Suprapubic skin (tissue), 4 donors: ENCODE data around the gene MAPK13. TPM values are rescaled to one million over a fixed set of nuclear protein-coding genes. Genes with fewer than 3 reads are reported as not detected.

Experiments used
- DNase-seq, 2 donors: peaks; one replicate each; pipeline ENCODE4 v3.0.0-alpha.2; 2019; ENCODE audit warnings: low spot score in 2 of 2
- H3K27ac ChIP-seq: fragments of 200-600 bp; sonication (generic); one replicate; pipeline ENCODE4 v1.5.1; 2019
- H3K27me3 ChIP-seq: fragments of 200-600 bp; sonication (generic); one replicate; pipeline ENCODE4 v1.5.1; 2019
- H3K36me3 ChIP-seq: fragments of 200-600 bp; sonication (generic); one replicate; pipeline ENCODE4 v1.5.1; 2019
- H3K4me1 ChIP-seq: fragments of 200-600 bp; sonication (generic); one replicate; pipeline ENCODE4 v1.5.1; 2019
- H3K4me3 ChIP-seq: fragments of 200-600 bp; sonication (generic); one replicate; pipeline ENCODE4 v1.5.1; 2019; ENCODE audit warnings: mild to moderate bottlenecking
- H3K9me3 ChIP-seq: fragments of 200-600 bp; sonication (generic); one replicate; pipeline ENCODE4 v1.5.1; 2019
- EP300 ChIP-seq: sonication (generic); formaldehyde crosslinking; IDR thresholded peaks from one replicate; pipeline ENCODE4 v1.6.1; 2017; ENCODE audit warnings: antibody characterized with exemption
- POLR2A ChIP-seq, 2 donors: fragments of 450-650 bp; IDR thresholded peaks; one replicate each; pipeline ENCODE4 v1.6.1; 2017; ENCODE audit warnings: antibody characterized with exemption in 2 of 2, mild to moderate bottlenecking in 2 of 2, moderate library complexity in 2 of 2
- POLR2AphosphoS5 ChIP-seq, 3 donors: sonication (generic); formaldehyde crosslinking; IDR thresholded peaks; one replicate each; pipeline ENCODE4 v1.6.1; 2017; ENCODE audit warnings: antibody characterized with exemption in 3 of 3
- WGBS: methylation state at CpG from one replicate; pipeline ENCODE4 v1.1.5; 2018; 5-methylcytosine and 5-hydroxymethylcytosine counted together
- total RNA-seq, 4 donors: library from RNA; depleted of rRNA; stranded (reverse); fragments of >200 nt; gene quantifications; one replicate each; pipeline ENCODE4 v1.1.0, GENCODE V29; 2016
- TF ChIP-seq, protein P1 (sequence below), 2 donors: fragments of 200-600 bp in 1 of 2; fragments of 450-650 bp in 1 of 2; sonication (generic) in 1 of 2; IDR thresholded peaks; one replicate each; pipeline ENCODE4 v1.5.1; 2016 to 2019; ENCODE audit warnings: antibody characterized with exemption in 2 of 2, mild to moderate bottlenecking in 1 of 2, moderate library complexity in 1 of 2

The MAPK13 gene
- total RNA-seq, 4 donors from 2014 or later: 72.5 to 109 (median 105) TPM

DNA sequence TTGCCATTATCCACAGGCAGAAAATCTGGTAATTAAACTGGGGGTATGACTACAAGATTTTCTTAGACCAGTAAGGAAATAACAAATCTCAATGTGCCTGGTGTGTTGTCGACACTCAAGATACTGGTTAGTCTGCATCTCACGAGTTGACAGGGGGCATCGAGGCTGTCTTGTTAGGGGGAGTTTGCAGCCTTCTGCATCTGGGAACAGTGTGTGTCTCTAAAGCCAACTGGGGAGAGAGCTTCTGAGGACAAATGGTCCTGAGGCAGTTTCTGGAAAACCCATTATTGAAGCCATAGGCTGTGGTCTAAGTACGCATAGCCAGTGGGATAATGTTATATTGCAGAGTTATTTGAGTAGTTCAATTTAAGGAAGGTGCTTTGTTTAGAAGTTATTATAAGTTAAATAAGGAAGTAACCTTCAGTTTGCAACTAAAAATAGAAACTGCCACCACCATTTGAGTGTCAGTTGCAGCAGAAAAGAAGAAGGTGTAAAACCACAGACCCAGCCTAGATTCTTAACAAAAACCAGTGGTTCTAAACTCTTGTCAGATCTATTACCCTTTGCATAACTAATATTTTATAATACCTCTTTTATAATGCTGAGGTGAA is 15.4 kb upstream of the MAPK13 start:
- Histone ChIP-seq H3K4me3 (no peak overlapping the region), H3K4me1 (peaks cover 17% of the 10 kb centered on the region), H3K27me3 (no peaks in the 10 kb centered on the region), H3K27ac (no peak overlapping the region), H3K9me3 (no peaks in the 10 kb centered on the region), H3K36me3 (peaks cover 22% of the 10 kb centered on the region)
- no peak for TF ChIP-seq EP300
- TF ChIP-seq POLR2AphosphoS5 (IDR thresholded peaks at IDR 0.05): no peak
- WGBS: 76% methylated on average over 4 of the region's 4 CpGs
- no peak for DNase-seq

DNA sequence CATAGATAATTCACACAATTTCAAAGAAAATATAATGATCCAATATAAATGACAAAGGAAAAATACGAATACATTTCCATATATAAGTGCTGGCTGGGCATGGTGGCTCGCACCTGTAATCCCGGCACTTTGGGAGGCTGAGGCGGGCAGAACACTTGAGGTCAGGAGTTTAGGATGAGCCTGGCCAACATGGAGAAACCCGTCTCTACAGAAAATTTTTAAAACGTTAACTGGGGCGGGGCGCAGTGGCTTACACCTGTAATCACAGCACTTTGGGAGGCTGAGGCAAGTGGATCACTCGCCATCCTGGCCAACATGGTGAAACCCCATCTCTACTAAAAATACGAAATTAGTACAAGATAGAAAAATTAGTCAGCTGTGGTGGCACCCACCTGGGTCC is 14.9 kb upstream of the MAPK13 start:
- no peaks in the 10 kb centered on the region for H3K27me3 ChIP-seq
- no peak for DNase-seq
- peaks cover 17% of the 10 kb centered on the region for H3K36me3 ChIP-seq
- 94% methylated on average over 10 of the region's 10 CpGs for WGBS
- no peak for TF ChIP-seq POLR2A (IDR thresholded peaks at IDR 0.05)
- TF ChIP-seq POLR2AphosphoS5 (IDR thresholded peaks at IDR 0.05): no peak
- no peak overlapping the region for H3K27ac ChIP-seq
- H3K4me1 ChIP-seq: peaks cover 20% of the 10 kb centered on the region
- H3K9me3 ChIP-seq: no peaks in the 10 kb centered on the region
- no peak overlapping the region for H3K4me3 ChIP-seq

DNA sequence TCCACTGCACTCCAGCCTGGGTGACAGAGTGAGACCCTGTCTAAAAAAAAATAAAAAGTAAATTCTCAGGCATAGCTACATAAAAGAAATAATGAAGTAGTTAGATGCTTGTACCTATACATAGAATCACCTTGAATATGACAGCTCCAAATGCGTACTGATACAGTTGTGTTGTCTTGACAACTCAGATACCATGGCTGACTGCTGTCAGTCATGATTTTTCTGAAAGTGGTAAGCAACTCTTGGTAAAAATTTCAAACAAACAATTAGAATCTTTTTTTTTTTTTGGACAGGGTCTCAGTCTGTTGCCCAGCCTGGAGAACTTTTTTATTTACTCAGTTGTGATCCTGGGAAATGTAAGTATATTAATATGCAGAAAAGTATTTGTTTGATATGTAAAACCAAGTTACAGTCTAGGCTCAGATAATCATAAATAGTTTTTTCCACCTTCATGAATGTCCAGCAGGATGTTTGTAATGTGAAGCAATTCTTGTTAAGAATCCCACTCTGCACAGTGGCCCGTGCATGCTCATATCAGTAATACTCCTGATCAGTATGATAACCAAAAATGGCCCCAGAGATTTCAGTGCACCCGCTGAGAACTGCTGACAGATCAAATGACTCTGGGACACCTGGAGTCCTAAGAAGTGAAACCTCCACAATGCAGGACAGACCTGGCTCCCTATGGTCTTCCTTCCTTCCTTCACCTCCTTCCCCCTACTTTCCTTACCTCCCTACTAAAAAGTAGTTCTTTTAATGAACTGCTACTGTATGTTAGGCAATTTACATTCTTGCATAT is 14.0 kb upstream of the MAPK13 start:
- Histone ChIP-seq H3K9me3 (no peaks in the 10 kb centered on the region), H3K27ac (no peak overlapping the region), H3K4me3 (no peak overlapping the region), H3K36me3 (peaks cover 8% of the 10 kb centered on the region), H3K27me3 (no peaks in the 10 kb centered on the region), H3K4me1 (peaks cover 29% of the 10 kb centered on the region)
- WGBS: 95% methylated on average over 3 of the region's 3 CpGs
- TF ChIP-seq POLR2AphosphoS5 (IDR thresholded peaks at IDR 0.05): no peak
- TF ChIP-seq POLR2A (IDR thresholded peaks at IDR 0.05): no peak
- DNase-seq: no peak

DNA sequence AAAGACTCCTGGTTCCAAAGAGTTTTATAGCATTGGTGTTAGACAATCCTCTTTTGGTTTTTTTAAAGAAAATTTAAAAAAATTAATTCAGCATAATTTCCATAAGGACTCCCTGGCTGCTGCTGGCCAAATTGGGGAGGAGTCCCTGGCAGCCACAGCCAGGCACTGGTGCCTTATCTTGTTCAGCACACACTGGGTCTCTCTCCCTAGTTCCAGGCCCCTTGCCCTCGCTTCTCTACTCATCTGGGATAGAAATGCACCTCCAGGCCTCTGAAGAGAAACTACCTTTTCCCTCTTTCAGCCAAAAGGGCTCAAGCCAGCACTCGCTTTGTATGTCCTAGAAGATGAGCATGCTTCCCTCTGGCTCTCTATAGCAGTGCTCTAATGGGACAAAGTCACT is 13.4 kb upstream of the MAPK13 start:
- TF ChIP-seq, protein P1, sequence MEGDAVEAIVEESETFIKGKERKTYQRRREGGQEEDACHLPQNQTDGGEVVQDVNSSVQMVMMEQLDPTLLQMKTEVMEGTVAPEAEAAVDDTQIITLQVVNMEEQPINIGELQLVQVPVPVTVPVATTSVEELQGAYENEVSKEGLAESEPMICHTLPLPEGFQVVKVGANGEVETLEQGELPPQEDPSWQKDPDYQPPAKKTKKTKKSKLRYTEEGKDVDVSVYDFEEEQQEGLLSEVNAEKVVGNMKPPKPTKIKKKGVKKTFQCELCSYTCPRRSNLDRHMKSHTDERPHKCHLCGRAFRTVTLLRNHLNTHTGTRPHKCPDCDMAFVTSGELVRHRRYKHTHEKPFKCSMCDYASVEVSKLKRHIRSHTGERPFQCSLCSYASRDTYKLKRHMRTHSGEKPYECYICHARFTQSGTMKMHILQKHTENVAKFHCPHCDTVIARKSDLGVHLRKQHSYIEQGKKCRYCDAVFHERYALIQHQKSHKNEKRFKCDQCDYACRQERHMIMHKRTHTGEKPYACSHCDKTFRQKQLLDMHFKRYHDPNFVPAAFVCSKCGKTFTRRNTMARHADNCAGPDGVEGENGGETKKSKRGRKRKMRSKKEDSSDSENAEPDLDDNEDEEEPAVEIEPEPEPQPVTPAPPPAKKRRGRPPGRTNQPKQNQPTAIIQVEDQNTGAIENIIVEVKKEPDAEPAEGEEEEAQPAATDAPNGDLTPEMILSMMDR (IDR thresholded peaks at IDR 0.05): no peak
- TF ChIP-seq EP300: no peak
- no peak for TF ChIP-seq POLR2AphosphoS5 (IDR thresholded peaks at IDR 0.05)
- no peak for TF ChIP-seq POLR2A (IDR thresholded peaks at IDR 0.05)
- H3K4me3 ChIP-seq: no peak overlapping the region
- H3K36me3 ChIP-seq: peaks cover 2% of the 10 kb centered on the region
- H3K9me3 ChIP-seq: no peaks in the 10 kb centered on the region
- H3K4me1 ChIP-seq: peaks cover 35% of the 10 kb centered on the region
- no peaks in the 10 kb centered on the region for H3K27me3 ChIP-seq
- no peak for DNase-seq
- no peak overlapping the region for H3K27ac ChIP-seq
- WGBS: 84% methylated on average over 2 of the region's 2 CpGs

DNA sequence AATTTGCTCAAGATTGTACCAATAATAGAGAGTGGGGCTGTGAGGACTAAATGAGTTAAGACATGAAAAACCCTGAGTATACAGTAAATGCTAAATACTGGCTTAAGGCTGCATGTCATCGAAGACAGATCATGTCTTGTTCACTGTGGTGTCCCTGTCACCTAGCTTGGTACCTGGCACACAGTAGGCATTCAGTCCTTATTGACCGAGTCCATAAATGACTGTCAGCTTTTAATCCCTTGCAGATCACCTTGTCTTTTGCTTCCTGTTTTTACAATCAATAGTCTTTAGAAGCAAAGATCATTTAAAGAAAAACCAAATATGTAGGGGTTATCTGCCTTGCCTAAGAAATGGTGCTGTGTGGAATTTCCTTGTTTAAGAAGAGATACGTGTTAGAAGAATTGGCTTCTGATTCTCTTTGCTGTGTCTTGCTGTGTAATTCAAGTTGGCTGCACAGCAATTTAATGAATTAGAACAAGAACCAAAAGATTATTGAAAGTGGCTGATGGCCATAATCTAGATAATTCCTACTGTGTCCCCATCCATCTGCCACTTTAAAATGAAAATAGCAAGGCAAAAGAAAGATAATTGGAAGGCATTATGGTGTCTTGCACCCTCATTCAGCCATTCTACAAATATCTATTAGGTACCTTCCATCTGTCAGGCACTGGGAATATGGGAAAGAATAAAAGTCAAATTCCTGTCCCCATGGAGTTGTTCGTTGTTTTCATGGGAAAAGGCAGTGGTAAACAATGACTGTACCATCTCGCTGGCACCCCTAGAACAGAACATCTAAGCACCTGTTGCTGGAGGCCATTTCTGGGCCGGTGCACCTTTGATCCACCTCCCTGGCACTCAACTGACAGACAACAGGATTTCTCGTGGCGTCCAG is 12.4 kb upstream of the MAPK13 start:
- H3K27me3 ChIP-seq: no peaks in the 10 kb centered on the region
- no peak overlapping the region for H3K27ac ChIP-seq
- H3K4me1 ChIP-seq: peaks cover 38% of the 10 kb centered on the region
- H3K4me3 ChIP-seq: no peak overlapping the region
- DNase-seq: no peak
- TF ChIP-seq POLR2AphosphoS5 (IDR thresholded peaks at IDR 0.05): no peak
- no peak for TF ChIP-seq POLR2A (IDR thresholded peaks at IDR 0.05)
- TF ChIP-seq, protein P1 (IDR thresholded peaks at IDR 0.05): no peak
- no peak for TF ChIP-seq EP300
- no peaks in the 10 kb centered on the region for H3K36me3 ChIP-seq
- H3K9me3 ChIP-seq: no peaks in the 10 kb centered on the region
- 76% methylated on average over 8 of the region's 8 CpGs for WGBS

DNA sequence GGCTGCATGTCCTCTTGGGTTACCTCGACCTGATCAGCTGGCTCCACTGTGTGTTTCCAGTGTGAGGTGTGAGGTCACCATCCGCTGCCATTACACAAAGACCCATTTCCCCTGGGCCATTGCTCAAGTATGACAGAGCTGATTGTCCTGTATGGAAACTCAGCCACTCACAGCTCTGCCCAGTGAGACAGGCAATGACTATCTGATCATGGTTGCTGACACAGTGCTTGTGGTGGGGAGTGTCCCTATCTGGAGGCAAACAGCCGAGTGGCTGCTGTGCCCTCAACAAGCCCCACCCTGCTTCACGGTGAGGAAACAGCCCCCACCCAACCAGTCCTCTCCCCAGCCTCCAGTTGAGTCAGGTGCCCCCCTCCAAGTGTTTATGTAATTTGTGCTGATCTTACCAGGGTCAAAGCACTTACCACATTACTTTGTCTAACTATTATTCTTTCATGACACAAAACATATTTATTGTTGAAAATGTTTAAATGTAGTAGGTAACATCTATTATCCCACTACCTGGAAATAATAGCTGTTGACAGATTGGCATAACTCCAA is 11.7 kb upstream of the MAPK13 start:
- H3K4me1 ChIP-seq: peaks cover 44% of the 10 kb centered on the region
- H3K36me3 ChIP-seq: no peaks in the 10 kb centered on the region
- no peak overlapping the region for H3K27ac ChIP-seq
- H3K27me3 ChIP-seq: no peaks in the 10 kb centered on the region
- H3K9me3 ChIP-seq: no peaks in the 10 kb centered on the region
- DNase-seq: no peak
- WGBS: 45% methylated on average over 4 of the region's 4 CpGs
- no peak overlapping the region for H3K4me3 ChIP-seq
- TF ChIP-seq POLR2A (IDR thresholded peaks at IDR 0.05): no peak
- peak in 2 of 3 donors; percentile 10 to 12 for TF ChIP-seq POLR2AphosphoS5 (IDR thresholded peaks at IDR 0.05)
